Measurements from ENCODE around the gene ARHGEF39. TPM values are rescaled to one million over a fixed set of nuclear protein-coding genes. Genes with fewer than 3 reads are reported as not detected.

Gene ARHGEF39
- total RNA-seq, 1 donor from 2014 or later, result 1.6 TPM

DNA sequence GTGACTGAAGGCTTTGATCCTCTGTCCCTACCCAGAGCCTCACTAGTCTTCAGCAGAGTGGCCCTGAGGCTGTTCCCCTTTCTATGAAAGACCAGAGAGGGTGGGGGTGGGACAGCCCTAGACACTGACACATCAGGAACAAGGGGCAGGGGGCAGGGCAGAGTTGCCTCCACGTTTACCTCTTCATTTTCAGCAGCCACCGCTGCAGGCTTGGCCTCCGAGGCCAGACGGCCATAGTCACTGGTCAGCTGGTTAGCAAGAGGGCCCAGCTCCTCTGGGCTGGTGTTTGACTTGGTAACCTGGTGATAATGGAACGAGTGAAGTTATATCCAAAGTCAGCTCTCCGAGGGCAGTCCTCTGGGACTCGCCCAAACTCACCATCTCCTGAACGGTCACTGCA lies 40.4 kb upstream of the ARHGEF39 start:
- Mint-ChIP-seq H3K9me3 (ENCODE audit: unreplicated experiment) (no peaks in the 10 kb centered on the region), H3K27me3 (ENCODE audit: unreplicated experiment) (no peaks in the 10 kb centered on the region), H3K4me1 (ENCODE audit: unreplicated experiment) (no peaks in the 10 kb centered on the region), H3K36me3 (ENCODE audit: unreplicated experiment) (peaks cover 56% of the 10 kb centered on the region), H3K27ac (ENCODE audit: unreplicated experiment) (no peak overlapping the region), H3K4me3 (ENCODE audit: unreplicated experiment) (no peak overlapping the region)
- no peak for DNase-seq (ENCODE audit: extremely low spot score, unreplicated experiment)
- TF ChIP-seq, protein P1, sequence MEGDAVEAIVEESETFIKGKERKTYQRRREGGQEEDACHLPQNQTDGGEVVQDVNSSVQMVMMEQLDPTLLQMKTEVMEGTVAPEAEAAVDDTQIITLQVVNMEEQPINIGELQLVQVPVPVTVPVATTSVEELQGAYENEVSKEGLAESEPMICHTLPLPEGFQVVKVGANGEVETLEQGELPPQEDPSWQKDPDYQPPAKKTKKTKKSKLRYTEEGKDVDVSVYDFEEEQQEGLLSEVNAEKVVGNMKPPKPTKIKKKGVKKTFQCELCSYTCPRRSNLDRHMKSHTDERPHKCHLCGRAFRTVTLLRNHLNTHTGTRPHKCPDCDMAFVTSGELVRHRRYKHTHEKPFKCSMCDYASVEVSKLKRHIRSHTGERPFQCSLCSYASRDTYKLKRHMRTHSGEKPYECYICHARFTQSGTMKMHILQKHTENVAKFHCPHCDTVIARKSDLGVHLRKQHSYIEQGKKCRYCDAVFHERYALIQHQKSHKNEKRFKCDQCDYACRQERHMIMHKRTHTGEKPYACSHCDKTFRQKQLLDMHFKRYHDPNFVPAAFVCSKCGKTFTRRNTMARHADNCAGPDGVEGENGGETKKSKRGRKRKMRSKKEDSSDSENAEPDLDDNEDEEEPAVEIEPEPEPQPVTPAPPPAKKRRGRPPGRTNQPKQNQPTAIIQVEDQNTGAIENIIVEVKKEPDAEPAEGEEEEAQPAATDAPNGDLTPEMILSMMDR (IDR thresholded peaks at IDR 0.05), result no peak

DNA sequence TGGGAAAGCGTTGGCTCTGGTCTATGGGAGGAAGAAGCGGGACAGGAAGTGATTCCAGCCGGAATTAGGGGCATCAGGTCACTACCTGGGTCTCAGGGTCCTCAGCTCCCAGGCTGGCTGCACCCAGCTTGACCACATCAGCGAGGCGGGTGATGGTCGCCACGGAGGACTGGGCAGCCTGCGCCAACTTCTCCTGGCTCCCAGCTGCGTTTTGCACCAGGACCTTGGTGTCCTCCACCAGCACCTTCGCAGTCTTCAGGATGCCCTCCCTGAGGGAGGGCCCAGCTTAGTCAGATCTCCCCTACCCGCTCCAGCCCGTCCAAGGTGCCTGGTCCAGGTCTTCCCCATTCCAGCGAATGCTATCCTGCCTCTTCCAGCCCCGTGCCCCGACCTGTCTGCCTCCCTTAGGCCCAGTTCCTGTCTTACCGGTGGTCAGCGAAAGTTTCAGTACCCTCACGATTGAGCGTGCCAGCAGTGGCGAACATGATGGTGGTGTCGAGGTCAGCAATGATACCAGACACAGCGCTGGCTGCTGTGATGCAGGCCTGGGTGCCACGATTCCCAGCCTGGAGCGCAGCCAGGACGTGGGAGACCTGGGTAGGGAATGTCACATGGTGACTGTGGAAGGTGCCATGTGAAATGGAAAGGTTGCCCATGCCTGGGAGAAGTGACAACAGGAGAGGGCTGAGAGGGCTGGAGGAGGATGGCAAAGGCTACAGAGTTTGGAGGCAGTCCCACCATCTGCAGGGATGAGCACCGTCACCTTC lies 39.1 kb upstream of the ARHGEF39 start:
- no peak for DNase-seq (ENCODE audit: extremely low spot score, unreplicated experiment)
- H3K4me3 Mint-ChIP-seq (ENCODE audit: unreplicated experiment), result no peak overlapping the region

DNA sequence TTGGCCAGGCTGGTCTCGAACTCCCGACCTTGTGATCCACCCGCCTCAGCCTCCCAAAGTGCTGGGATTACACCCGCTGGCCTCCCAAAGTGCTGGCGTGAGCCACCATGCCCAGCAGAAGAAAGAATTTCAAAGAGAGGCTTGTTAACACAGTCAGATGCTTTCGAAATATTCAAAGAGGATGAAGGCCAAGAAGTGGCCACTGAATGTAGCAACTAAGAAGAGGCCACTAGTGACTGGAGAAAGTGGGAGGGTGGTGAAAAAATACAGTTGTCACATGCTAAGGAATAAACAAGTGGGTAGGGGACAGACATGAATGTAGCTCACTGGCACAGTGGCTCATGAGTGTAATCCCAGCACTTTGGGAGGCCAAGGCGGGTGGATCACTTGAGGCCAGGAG lies 37.7 kb upstream of the ARHGEF39 start:
- Mint-ChIP-seq H3K27me3 (ENCODE audit: unreplicated experiment) (no peaks in the 10 kb centered on the region), H3K4me1 (ENCODE audit: unreplicated experiment) (no peaks in the 10 kb centered on the region), H3K27ac (ENCODE audit: unreplicated experiment) (no peak overlapping the region), H3K36me3 (ENCODE audit: unreplicated experiment) (peaks cover 40% of the 10 kb centered on the region), H3K9me3 (ENCODE audit: unreplicated experiment) (no peaks in the 10 kb centered on the region), H3K4me3 (ENCODE audit: unreplicated experiment) (no peak overlapping the region)
- TF ChIP-seq, protein P1 (IDR thresholded peaks at IDR 0.05), result no peak
- DNase-seq (ENCODE audit: extremely low spot score, unreplicated experiment), result no peak

More for the DNA sequence above, 39.1 kb upstream of the ARHGEF39 start:
- TF ChIP-seq, protein P1 (IDR thresholded peaks at IDR 0.05), result no peak
- Mint-ChIP-seq H3K36me3 (ENCODE audit: unreplicated experiment) (peaks cover 51% of the 10 kb centered on the region), H3K4me1 (ENCODE audit: unreplicated experiment) (no peaks in the 10 kb centered on the region), H3K9me3 (ENCODE audit: unreplicated experiment) (no peaks in the 10 kb centered on the region), H3K27me3 (ENCODE audit: unreplicated experiment) (no peaks in the 10 kb centered on the region), H3K27ac (ENCODE audit: unreplicated experiment) (no peak overlapping the region)

DNA sequence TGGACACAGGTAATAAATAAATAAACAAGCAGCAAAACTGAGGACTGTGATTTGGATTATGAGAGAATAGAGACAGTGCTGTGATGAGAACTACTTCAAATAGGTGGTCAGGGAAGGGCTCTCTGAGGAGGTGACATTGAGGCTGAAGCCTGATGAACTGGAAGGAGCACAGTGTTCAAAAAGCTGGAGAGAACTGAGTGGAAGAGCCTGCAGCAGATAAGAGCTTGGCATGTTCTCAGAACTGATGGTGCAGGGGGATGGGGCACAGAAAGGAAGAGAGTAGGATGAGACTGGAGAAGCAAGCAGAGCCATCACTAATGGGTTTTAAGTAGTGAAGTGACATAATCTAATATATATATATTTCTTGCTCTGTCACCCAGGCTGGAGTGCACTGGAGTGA lies 35.9 kb upstream of the ARHGEF39 start:
- H3K36me3 Mint-ChIP-seq (ENCODE audit: unreplicated experiment), result peaks cover 36% of the 10 kb centered on the region
- no peak overlapping the region for H3K27ac Mint-ChIP-seq (ENCODE audit: unreplicated experiment)
- H3K9me3 Mint-ChIP-seq (ENCODE audit: unreplicated experiment), result no peaks in the 10 kb centered on the region
- no peak for DNase-seq (ENCODE audit: extremely low spot score, unreplicated experiment)
- H3K4me1 Mint-ChIP-seq (ENCODE audit: unreplicated experiment), result peaks cover 2% of the 10 kb centered on the region
- H3K4me3 Mint-ChIP-seq (ENCODE audit: unreplicated experiment), result no peak overlapping the region
- H3K27me3 Mint-ChIP-seq (ENCODE audit: unreplicated experiment), result no peaks in the 10 kb centered on the region
- TF ChIP-seq, protein P1 (IDR thresholded peaks at IDR 0.05), result no peak

DNA sequence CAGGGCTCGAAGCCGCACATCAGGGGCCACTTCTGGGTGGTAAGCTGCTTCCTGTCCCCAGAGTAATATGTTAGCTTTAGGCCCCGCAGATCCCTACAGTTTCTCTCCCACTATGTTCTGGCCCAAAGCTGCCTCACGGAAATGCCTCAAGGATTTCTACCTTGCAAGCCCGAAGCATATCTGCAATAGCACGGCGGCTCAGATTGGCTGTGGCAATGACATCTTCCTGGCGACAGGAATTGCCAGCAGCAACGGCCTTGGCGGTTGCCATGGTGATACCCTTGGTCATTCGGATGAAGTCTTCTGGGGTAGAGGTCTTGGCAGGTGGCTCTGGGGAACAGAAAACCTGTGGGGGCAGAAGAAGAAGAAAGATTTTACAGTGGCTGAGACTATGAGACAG lies 35.0 kb upstream of the ARHGEF39 start:
- Mint-ChIP-seq H3K9me3 (ENCODE audit: unreplicated experiment) (no peaks in the 10 kb centered on the region), H3K4me1 (ENCODE audit: unreplicated experiment) (peaks cover 2% of the 10 kb centered on the region), H3K27me3 (ENCODE audit: unreplicated experiment) (no peaks in the 10 kb centered on the region), H3K27ac (ENCODE audit: unreplicated experiment) (no peak overlapping the region), H3K36me3 (ENCODE audit: unreplicated experiment) (peaks cover 36% of the 10 kb centered on the region), H3K4me3 (ENCODE audit: unreplicated experiment) (no peak overlapping the region)
- no peak for DNase-seq (ENCODE audit: extremely low spot score, unreplicated experiment)
- TF ChIP-seq, protein P1 (IDR thresholded peaks at IDR 0.05), result no peak
